K562 (cell line): ENCODE results near the gene FAM114A2. TPM values are rescaled to one million over a fixed set of nuclear protein-coding genes. Genes with fewer than 3 reads are reported as not detected.

Experiments used
- ATAC-seq: fragments of 200-7000 bp; cut with Tn5 transposase; 3 replicates; pipeline ENCODE4 v1.9.1; 2020; ENCODE audit warnings: moderate library complexity
- BruUV-seq: library from RNA; stranded (reverse); fragments of 400-500 nt; replicated peaks from 2 replicates; lab custom pipeline; 2021; lab: Mats Ljungman, UMichigan
- CTCF ChIA-PET: fragments of 300-600 bp; formaldehyde crosslinking; extraction: SDS; loops from one replicate; lab custom pipeline; 2021; ENCODE audit warnings: low intra/inter-chr PET ratio; lab: Yijun Ruan, JAX
- POLR2A ChIA-PET: fragments of 300-600, 350-650 bp; sonication (Branson Sonifier 250); formaldehyde crosslinking; extraction: SDS; loops from one replicate; lab custom pipeline; 2021; ENCODE audit warnings: antibody characterized with exemption, inconsistent platforms; lab: Yijun Ruan, JAX
- DNase-seq, 4 experiments: peaks; one replicate each; pipeline versions ENCODE4 v3.0.0 to v3.0.0-alpha.2; 2011 to 2018; ENCODE audit warnings: low spot score in 3 of 4, mixed read lengths in 3 of 4; ENCODE audit errors: extremely low read depth in 1 of 4
- FAIRE-seq: peaks from 2 replicates; lab custom pipeline; 2011; peaks lifted over from hg19 to GRCh38; lab: Jason Lieb, UNC
- H2AFZ ChIP-seq: 2 replicates; pipeline ENCODE4 v1.6.0; 2011; ENCODE audit warnings: low read depth, low read length, control low read depth, inconsistent platforms
- H3K27ac ChIP-seq: fragments of 200-600 bp; 3 replicates; pipeline ENCODE4 v1.8.0; 2011; ENCODE audit warnings: low read depth, mild to moderate bottlenecking, control low read depth, inconsistent platforms, low read length, moderate library complexity, mixed read lengths; ENCODE audit errors: extremely low read depth
- H3K27me3 ChIP-seq, 2 experiments: fragments of 300-600 bp in 1 of 2; 2 replicates in 1 of 2; 3 replicates in 1 of 2; pipeline versions ENCODE4 v1.6.0 to v1.8.0; 2011; ENCODE audit warnings: inconsistent platforms in 2 of 2, low read length in 2 of 2, mild to moderate bottlenecking in 1 of 2, mixed read lengths in 1 of 2, moderate library complexity in 1 of 2; ENCODE audit not compliant: control insufficient read depth in 2 of 2, insufficient read depth in 2 of 2
- H3K36me3 ChIP-seq: fragments of 300-600 bp; 3 replicates; pipeline ENCODE4 v1.8.0; 2011; ENCODE audit warnings: mild to moderate bottlenecking, low read length, inconsistent platforms; ENCODE audit not compliant: control insufficient read depth, insufficient read depth
- H3K4me1 ChIP-seq, 2 experiments: fragments of 200-600 bp in 1 of 2; replicated peaks in 1 of 2; 2 replicates in 1 of 2; 3 replicates in 1 of 2; pipeline versions ENCODE4 v1.5.1 to v1.8.0; 2011; ENCODE audit warnings: inconsistent platforms in 2 of 2, low read length in 2 of 2, mild to moderate bottlenecking in 1 of 2, mixed read lengths in 1 of 2, moderate library complexity in 1 of 2; ENCODE audit not compliant: control insufficient read depth in 2 of 2, insufficient read depth in 2 of 2
- H3K4me2 ChIP-seq: 2 replicates; pipeline ENCODE4 v1.6.1; 2011; ENCODE audit warnings: low read length, control low read depth, inconsistent platforms, mixed read lengths; ENCODE audit not compliant: insufficient read depth
- H3K4me3 ChIP-seq: fragments of 200-600 bp; sonication (generic), shearing (Covaris generic); 2 replicates; pipeline ENCODE4 v1.5.1; 2016; ENCODE audit warnings: control low read depth, inconsistent platforms
- H3K79me2 ChIP-seq: fragments of 200-600 bp; 3 replicates; pipeline ENCODE4 v1.8.0; 2011; ENCODE audit warnings: low read length, inconsistent platforms; ENCODE audit not compliant: control insufficient read depth, insufficient read depth
- H3K9ac ChIP-seq, 2 experiments: 2 replicates each; pipeline versions ENCODE4 v1.6.0 to v1.6.1; 2011; ENCODE audit warnings: low read depth in 2 of 2, low read length in 2 of 2, control low read depth in 1 of 2, inconsistent platforms in 1 of 2, mild to moderate bottlenecking in 1 of 2, mixed read lengths in 1 of 2; ENCODE audit not compliant: insufficient read depth in 1 of 2
- H3K9me1 ChIP-seq: one replicate; pipeline ENCODE4 v1.6.0; 2011; ENCODE audit warnings: inconsistent platforms, mild to moderate bottlenecking, low read length, moderate library complexity; ENCODE audit not compliant: control insufficient read depth, insufficient read depth
- H3K9me3 ChIP-seq: replicated peaks from 2 replicates; pipeline ENCODE4 v1.5.1; 2011; ENCODE audit warnings: low read depth, low read length, inconsistent platforms; ENCODE audit not compliant: control insufficient read depth, insufficient read depth
- H4K20me1 ChIP-seq: replicated peaks from 2 replicates; pipeline ENCODE4 v1.6.1; 2011; ENCODE audit warnings: low read length, inconsistent platforms, mixed read lengths; ENCODE audit not compliant: control insufficient read depth, insufficient read depth
- ARID1B ChIP-seq: fragments of 450-650 bp; IDR thresholded peaks from 2 replicates; pipeline ENCODE4 v1.6.1; 2016; ENCODE audit warnings: antibody characterized with exemption, mild to moderate bottlenecking, inconsistent platforms
- CBFA2T3 ChIP-seq: fragments of 450-650 bp; IDR thresholded peaks from 2 replicates; pipeline ENCODE4 v1.6.1; 2017
- E2F3 ChIP-seq: fragments of 250-450 bp; sonication (Bioruptor Pico); IDR thresholded peaks from 2 replicates; pipeline ENCODE4 v1.4.0; 2020; ENCODE audit warnings: mild to moderate bottlenecking
- FOSL1 ChIP-seq: fragments of 200-800 bp; sonication (Bioruptor generic); conservative IDR thresholded peaks from 2 replicates; pipeline ENCODE4 v1.6.1; 2016; ENCODE audit warnings: missing genetic modification characterization, missing compliant biosample characterization
- FOXA3 ChIP-seq, 2 experiments: fragments of 450-650 bp in 1 of 2; sonication (generic) in 1 of 2; formaldehyde crosslinking; IDR thresholded peaks in 1 of 2; conservative IDR thresholded peaks in 1 of 2; 2 replicates each; pipeline versions ENCODE4 v1.4.0 to v1.8.0; 2020 to 2022; ENCODE audit warnings: mild to moderate bottlenecking in 2 of 2, missing genetic modification reagents in 1 of 2
- GTF2E2 ChIP-seq: fragments of 200-800 bp; sonication (Bioruptor generic); IDR thresholded peaks from 2 replicates; pipeline ENCODE4 v1.6.1; 2016; ENCODE audit warnings: missing genetic modification characterization, missing compliant biosample characterization
- LEF1 ChIP-seq: fragments of 450-650 bp; IDR thresholded peaks from 2 replicates; pipeline ENCODE4 v1.6.1; 2016; ENCODE audit warnings: mild to moderate bottlenecking
- MEIS2 ChIP-seq: fragments of 450-650 bp; IDR thresholded peaks from 2 replicates; pipeline ENCODE4 v1.6.1; 2014; ENCODE audit warnings: mild to moderate bottlenecking; ENCODE audit not compliant: partially characterized antibody
- MTA1 ChIP-seq: fragments of 450-650 bp; IDR thresholded peaks from 2 replicates; pipeline ENCODE4 v1.6.1; 2017; ENCODE audit warnings: borderline replicate concordance
- POLR3G ChIP-seq: IDR thresholded peaks from 2 replicates; pipeline ENCODE4 v1.6.1; 2011; ENCODE audit not compliant: insufficient read length, insufficient replicate concordance; ENCODE audit errors: extremely low read depth
- RBM22 ChIP-seq: fragments of 200-400 bp; formaldehyde crosslinking; IDR thresholded peaks from 2 replicates; pipeline ENCODE4 v1.6.1; 2018; ENCODE audit warnings: low read length, low read depth; ENCODE audit not compliant: poor library complexity, severe bottlenecking
- TEAD4 ChIP-seq, 2 experiments: sonication (generic) in 1 of 2; formaldehyde crosslinking in 1 of 2; IDR thresholded peaks; 2 replicates each; pipeline versions ENCODE4 v1.6.1 to v1.8.0; 2012 to 2022; ENCODE audit warnings: borderline replicate concordance in 1 of 2, inconsistent platforms in 1 of 2, low read length in 1 of 2, mild to moderate bottlenecking in 1 of 2, missing genetic modification reagents in 1 of 2
- VEZF1 ChIP-seq: fragments of 200-800 bp; sonication (Bioruptor generic); IDR thresholded peaks from 2 replicates; pipeline ENCODE4 v1.6.1; 2017; ENCODE audit warnings: missing genetic modification characterization, missing compliant biosample characterization
- WGBS: fragments of 100-300 bp; shearing (Covaris generic); methylation state at CpG from one replicate; pipeline ENCODE4 v1.1.6; 2016; ENCODE audit warnings: low coverage, mixed read lengths; ENCODE audit not compliant: insufficient coverage; ENCODE audit errors: missing lambda C conversion rate; 5-methylcytosine and 5-hydroxymethylcytosine counted together
- in situ Hi-C: fragments of 300-500 bp; cut with MboI; formaldehyde crosslinking; loops from 4 replicates; pipeline ENCODE4 v1.15.0; 2018; ENCODE audit warnings: inconsistent platforms, mixed read lengths
- intact Hi-C: fragments of 100-400 bp; cut with micrococcal nuclease; formaldehyde crosslinking; loops from 2 replicates; pipeline ENCODE4 v1.14.2; 2022
- polyA plus RNA-seq, 8 experiments: library from polyadenylated mRNA; depleted of rRNA in 4 of 8; stranded (reverse) in 5 of 8; unstranded in 3 of 8; fragments of >200 nt; fragmentation: Nextera tagmentation in 2 of 8; fragmentation: Illumina TruSeq in 1 of 8; extraction: Ambion mirVana in 2 of 8; extraction: Trizol in 1 of 8; gene quantifications; 2 replicates each; pipeline versions ENCODE4 v1.2.1 to v1.2.3, GENCODE V29; 2011 to 2014; ENCODE audit warnings: inconsistent platforms in 1 of 8, missing spikeins in 1 of 8
- total RNA-seq, 7 experiments: library from RNA; depleted of rRNA in 6 of 7; stranded (reverse); fragments of >200 nt in 6 of 7; fragmentation: Illumina TruSeq in 2 of 7; extraction: Trizol in 2 of 7; gene quantifications; 2 replicates each; pipeline versions ENCODE4 v1.2.1 to v1.2.3, GENCODE V29; 2011 to 2021; ENCODE audit warnings: low replicate concordance in 1 of 7
- TF ChIP-seq, protein P1 (sequence below), 2 experiments: IDR thresholded peaks in 1 of 2; conservative IDR thresholded peaks in 1 of 2; 2 replicates each; pipeline ENCODE4 v1.6.1; 2016; ENCODE audit warnings: low read depth in 2 of 2, mild to moderate bottlenecking in 1 of 2, missing compliant biosample characterization in 1 of 2, missing genetic modification characterization in 1 of 2, moderate library complexity in 1 of 2

FAM114A2 gene
- total and polyA plus RNA-seq, 9 of the 15 experiments (the other 6 are each of a cell fraction or from before 2014, with no cell fraction given), result 14.4 to 28.1 (median 21.2) TPM

- Histone ChIP-seq H3K9me1 (no peaks in the 10 kb centered on the region), H3K9ac (no peak overlapping the region), H4K20me1 (no peaks in the 10 kb centered on the region), H2AFZ (peak overlapping the region; percentile 69), H3K9me3 (no peaks in the 10 kb centered on the region), H3K36me3 (no peaks in the 10 kb centered on the region), H3K4me2 (no peak overlapping the region), H3K27me3 (no peaks in the 10 kb centered on the region; a peak in 1 of 5 replicates), H3K4me1 (peaks cover 0 to 38% of the 10 kb centered on the region in 2 experiments; a peak in 3 of 5 replicates), H3K79me2 (no peaks in the 10 kb centered on the region), H3K27ac (no peak overlapping the region; the same call in 2 of the 3 replicates), H3K4me3 (no peak overlapping the region)
- POLR2A ChIA-PET, result interaction anchor here (0.6 kb wide), 1 partner anchor 12 kb away, joined by 3 read pairs; no protein-coding TSS in a partner anchor
- no TSS peak for BruUV-seq
- in situ Hi-C loops, result no loop called here
- CTCF ChIA-PET, result no interaction called here
- ATAC-seq (no peak), FAIRE-seq (peak; percentile 72), DNase-seq (peak in 3 of 4 experiments; percentile 24 to 56 (median 53))
- intact Hi-C loops, result no loop called here
- 14% methylated on average over 4 of the region's 4 CpGs for WGBS
- no peak for TF ChIP-seq MTA1
- TF ChIP-seq ARID1B, result peak; percentile 37; the same call in 1 of the 2 replicates
- TF ChIP-seq LEF1, result peak; percentile 20; the same call in 1 of the 2 replicates
- TF ChIP-seq VEZF1 (CRISPR knock-in tag), result peak; percentile 17; the same call in 1 of the 2 replicates
- no peak for TF ChIP-seq POLR3G
- TF ChIP-seq, protein P1, sequence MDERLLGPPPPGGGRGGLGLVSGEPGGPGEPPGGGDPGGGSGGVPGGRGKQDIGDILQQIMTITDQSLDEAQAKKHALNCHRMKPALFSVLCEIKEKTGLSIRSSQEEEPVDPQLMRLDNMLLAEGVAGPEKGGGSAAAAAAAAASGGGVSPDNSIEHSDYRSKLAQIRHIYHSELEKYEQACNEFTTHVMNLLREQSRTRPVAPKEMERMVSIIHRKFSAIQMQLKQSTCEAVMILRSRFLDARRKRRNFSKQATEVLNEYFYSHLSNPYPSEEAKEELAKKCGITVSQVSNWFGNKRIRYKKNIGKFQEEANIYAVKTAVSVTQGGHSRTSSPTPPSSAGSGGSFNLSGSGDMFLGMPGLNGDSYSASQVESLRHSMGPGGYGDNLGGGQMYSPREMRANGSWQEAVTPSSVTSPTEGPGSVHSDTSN (CRISPR knock-in tag; IDR thresholded peaks at IDR 0.05; ENCODE audit: low read depth), result no peak
- TF ChIP-seq, protein P1 (tag; conservative IDR thresholded peaks at IDR 0.05; ENCODE audit: low read depth), result peak; percentile 78
- TF ChIP-seq MEIS2, result peak; percentile 94
- no peak for TF ChIP-seq E2F3 (CRISPR knock-in tag)
- TF ChIP-seq FOSL1 (tag), result peak; percentile 67
- peak; percentile 12; the same call in 1 of the 2 replicates for TF ChIP-seq TEAD4 (IDR thresholded peaks at IDR 0.05; ENCODE audit: low read length)
- no peak for TF ChIP-seq TEAD4 (CRISPR knock-in tag; IDR thresholded peaks at IDR 0.05; ENCODE audit: borderline replicate concordance)
- peak; percentile 51 for TF ChIP-seq CBFA2T3
- TF ChIP-seq RBM22, result no peak
- peak; percentile 53 to 57; a peak in 2 of 4 replicates for TF ChIP-seq FOXA3 (CRISPR knock-in tag; conservative IDR thresholded peaks at IDR 0.05 in 1 of 2, IDR thresholded peaks at IDR 0.05 in 1 of 2)
- TF ChIP-seq GTF2E2 (tag), result no peak
Measured at GRCh38 chr5:153979028-153979783, 59.5 kb downstream of the FAM114A2 start.
